ENCODE results near the gene MARCO. TPM values are rescaled to one million over a fixed set of nuclear protein-coding genes. Genes with fewer than 3 reads are reported as not detected.

MARCO gene
- total and polyA plus RNA-seq, 4 donors: 0.19 to 3.0 (median 0.44) TPM

Other genes with a start within 250 kb of the MARCO start
- gene EN1, start 94.5 kb upstream of the MARCO start, total RNA-seq: 1 to 10 TPM in 1 of 2 donors, under 1 TPM in 1; 0.40 to 2.8 TPM
- gene EN1, start 94.5 kb upstream of the MARCO start, polyA plus RNA-seq (ENCODE audit: insufficient read length in 2 of 2): 1 to 10 TPM in 1 of 2 donors, under 1 TPM in 1; 0.83 to 1.0 TPM
- under 1 TPM; 0.11 to 0.20 TPM for gene C1QL2, start 216.6 kb downstream of the MARCO start, total RNA-seq
- under 1 TPM; 0.48 to 0.74 TPM for gene C1QL2, start 216.6 kb downstream of the MARCO start, polyA plus RNA-seq (ENCODE audit: insufficient read length in 2 of 2)

Measured in spinal cord (tissue), 4 donors.